ENCODE measurements around the gene VSIG10. TPM values are rescaled to one million over a fixed set of nuclear protein-coding genes. Genes with fewer than 3 reads are reported as not detected.

Gene VSIG10
- total RNA-seq, 4 donors from 2014 or later: 9.3 to 22.1 (median 17.0) TPM

GRCh38 chr12:118050972-118051910 lies 52.6 kb downstream of the VSIG10 start:
- in situ Hi-C loops (cut with MboI; ENCODE audit: low sequenced_read_pairs in 4 of 4) (no loop called here), intact Hi-C loops (cut with DNase I; ENCODE audit: low total_unique reads) (no loop called here)
- H3K9me3 ChIP-seq: no peaks in the 10 kb centered on the region
- ATAC-seq (no peak), DNase-seq (no peak)
- H3K27ac ChIP-seq: peak overlapping the region; percentile 67 to 82 (median 80)
- H3K4me1 ChIP-seq: peaks cover 36 to 47% of the 10 kb centered on the region in 2 donors
- no peak overlapping the region for H3K4me3 ChIP-seq
- H3K36me3 ChIP-seq: peaks cover 0 to 36% of the 10 kb centered on the region in 2 donors
- no peak for TF ChIP-seq POLR2A (IDR thresholded peaks at IDR 0.05)
- TF ChIP-seq CTCF (IDR thresholded peaks at IDR 0.05 in 4 of 5, conservative IDR thresholded peaks at IDR 0.05 in 1 of 5): peak in 1 of 5 experiments; percentile 21
- H3K27me3 ChIP-seq: no peaks in the 10 kb centered on the region

- intact Hi-C loops (cut with DNase I; ENCODE audit: low total_unique reads): no loop called here
- H3K36me3 ChIP-seq: peaks cover 0 to 51% of the 10 kb centered on the region in 2 donors
Measured at GRCh38 chr12:118046430-118046829, 57.4 kb downstream of the VSIG10 start.

GRCh38 chr12:118044577-118044976 lies 59.2 kb downstream of the VSIG10 start:
- no peak for TF ChIP-seq CTCF (IDR thresholded peaks at IDR 0.05 in 4 of 5, conservative IDR thresholded peaks at IDR 0.05 in 1 of 5)
- TF ChIP-seq POLR2A (IDR thresholded peaks at IDR 0.05): no peak
- Histone ChIP-seq H3K27me3 (no peaks in the 10 kb centered on the region), H3K4me1 (no peaks in the 10 kb centered on the region), H3K36me3 (peaks cover 0 to 50% of the 10 kb centered on the region in 2 donors), H3K4me3 (no peak overlapping the region), H3K9me3 (no peaks in the 10 kb centered on the region), H3K27ac (no peak overlapping the region)
- no peak for ATAC-seq
- DNase-seq: no peak
- intact Hi-C loops (cut with DNase I; ENCODE audit: low total_unique reads) (no loop called here), in situ Hi-C loops (cut with MboI; ENCODE audit: low sequenced_read_pairs in 4 of 4) (no loop called here)

More at GRCh38 chr12:118046430-118046829, 57.4 kb downstream of the VSIG10 start:
- Histone ChIP-seq H3K4me3 (no peak overlapping the region), H3K27me3 (no peaks in the 10 kb centered on the region), H3K27ac (no peak overlapping the region), H3K4me1 (peaks cover 0 to 2% of the 10 kb centered on the region in 2 donors), H3K9me3 (no peaks in the 10 kb centered on the region)
- TF ChIP-seq CTCF (IDR thresholded peaks at IDR 0.05 in 4 of 5, conservative IDR thresholded peaks at IDR 0.05 in 1 of 5) (no peak), POLR2A (IDR thresholded peaks at IDR 0.05) (no peak)
- ATAC-seq: no peak
- in situ Hi-C loops (cut with MboI; ENCODE audit: low sequenced_read_pairs in 4 of 4): no loop called here
- no peak for DNase-seq

GRCh38 chr12:118044075-118044474 lies 59.7 kb downstream of the VSIG10 start:
- TF ChIP-seq POLR2A (IDR thresholded peaks at IDR 0.05) (no peak), CTCF (IDR thresholded peaks at IDR 0.05 in 4 of 5, conservative IDR thresholded peaks at IDR 0.05 in 1 of 5) (no peak)
- ATAC-seq: no peak
- Histone ChIP-seq H3K27me3 (no peaks in the 10 kb centered on the region), H3K36me3 (peaks cover 0 to 54% of the 10 kb centered on the region in 2 donors), H3K27ac (no peak overlapping the region), H3K4me1 (no peaks in the 10 kb centered on the region), H3K9me3 (no peaks in the 10 kb centered on the region), H3K4me3 (no peak overlapping the region)
- in situ Hi-C loops (cut with MboI; ENCODE audit: low sequenced_read_pairs in 4 of 4) (no loop called here), intact Hi-C loops (cut with DNase I; ENCODE audit: low total_unique reads) (no loop called here)
- no peak for DNase-seq

Measured in gastrocnemius medialis (tissue), 4 donors.